GM21529 (cell line): ENCODE results near the gene COL23A1.

Source experiments
- ATAC-seq: cut with Tn5 transposase; IDR thresholded peaks from one replicate; pipeline ENCODE4 v1.9.1; 2021; ENCODE audit not compliant: unreplicated experiment

The COL23A1 gene

DNA sequence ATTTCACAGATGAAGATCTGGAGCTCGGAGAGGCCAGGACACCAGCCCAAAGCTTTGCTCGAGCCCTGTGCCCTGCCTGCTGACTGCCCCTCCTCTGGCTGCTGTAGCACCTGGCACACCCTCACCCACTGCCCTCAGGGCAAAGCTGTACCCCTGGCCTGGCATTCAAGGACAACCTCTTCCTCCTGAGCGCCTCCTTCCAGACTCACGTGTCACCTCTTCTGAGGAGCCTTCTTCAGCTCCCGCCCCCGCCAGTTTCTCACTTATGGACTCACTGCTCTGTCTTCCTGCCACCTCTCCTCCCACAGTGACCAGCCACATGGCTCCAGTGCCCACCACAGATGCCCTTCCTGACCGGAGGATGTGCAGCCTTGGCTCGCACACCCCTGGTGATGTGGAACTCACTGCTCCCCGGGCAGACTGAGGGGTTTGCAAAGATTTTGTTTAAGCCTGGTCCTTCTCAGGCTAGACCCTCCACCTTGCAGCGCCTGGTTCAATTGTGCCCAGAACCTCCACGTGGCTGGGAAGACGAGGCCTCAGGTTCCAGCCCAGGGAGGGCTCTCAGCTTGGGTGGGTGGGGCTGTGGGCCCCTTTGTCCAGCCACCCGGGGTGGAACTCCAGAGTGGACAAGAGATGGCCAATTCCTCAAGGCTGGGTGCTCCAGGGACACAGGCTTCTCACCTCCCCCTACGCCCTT is 311.0 kb downstream of the COL23A1 start:
- ATAC-seq: no peak

GRCh38 chr5:178278358-178279023 is 311.7 kb downstream of the COL23A1 start:
- ATAC-seq: no peak

DNA sequence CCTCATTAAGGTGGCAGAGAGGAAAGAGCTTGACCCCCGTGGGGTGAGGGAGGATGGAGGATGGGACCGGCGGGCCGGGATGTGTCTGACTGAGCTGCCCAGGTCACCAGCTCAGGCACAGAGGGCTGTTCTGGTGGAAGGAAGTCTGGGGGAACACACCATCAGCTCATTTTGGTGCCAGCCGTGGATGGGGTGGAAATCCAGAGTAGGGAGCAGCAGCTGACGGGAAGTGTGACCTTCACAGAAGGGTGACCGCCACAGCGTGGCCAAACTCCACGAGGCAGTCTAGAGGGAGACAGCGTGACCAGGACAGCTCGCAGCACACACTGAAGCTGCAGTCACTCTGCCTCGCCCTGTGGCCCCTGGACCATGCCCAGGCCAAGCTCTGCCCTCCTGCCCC is 312.3 kb downstream of the COL23A1 start:
- no peak for ATAC-seq

GRCh38 chr5:178277346-178277745 is 312.8 kb downstream of the COL23A1 start:
- ATAC-seq: no peak

GRCh38 chr5:178274781-178275537 is 315.2 kb downstream of the COL23A1 start:
- ATAC-seq: no peak

DNA sequence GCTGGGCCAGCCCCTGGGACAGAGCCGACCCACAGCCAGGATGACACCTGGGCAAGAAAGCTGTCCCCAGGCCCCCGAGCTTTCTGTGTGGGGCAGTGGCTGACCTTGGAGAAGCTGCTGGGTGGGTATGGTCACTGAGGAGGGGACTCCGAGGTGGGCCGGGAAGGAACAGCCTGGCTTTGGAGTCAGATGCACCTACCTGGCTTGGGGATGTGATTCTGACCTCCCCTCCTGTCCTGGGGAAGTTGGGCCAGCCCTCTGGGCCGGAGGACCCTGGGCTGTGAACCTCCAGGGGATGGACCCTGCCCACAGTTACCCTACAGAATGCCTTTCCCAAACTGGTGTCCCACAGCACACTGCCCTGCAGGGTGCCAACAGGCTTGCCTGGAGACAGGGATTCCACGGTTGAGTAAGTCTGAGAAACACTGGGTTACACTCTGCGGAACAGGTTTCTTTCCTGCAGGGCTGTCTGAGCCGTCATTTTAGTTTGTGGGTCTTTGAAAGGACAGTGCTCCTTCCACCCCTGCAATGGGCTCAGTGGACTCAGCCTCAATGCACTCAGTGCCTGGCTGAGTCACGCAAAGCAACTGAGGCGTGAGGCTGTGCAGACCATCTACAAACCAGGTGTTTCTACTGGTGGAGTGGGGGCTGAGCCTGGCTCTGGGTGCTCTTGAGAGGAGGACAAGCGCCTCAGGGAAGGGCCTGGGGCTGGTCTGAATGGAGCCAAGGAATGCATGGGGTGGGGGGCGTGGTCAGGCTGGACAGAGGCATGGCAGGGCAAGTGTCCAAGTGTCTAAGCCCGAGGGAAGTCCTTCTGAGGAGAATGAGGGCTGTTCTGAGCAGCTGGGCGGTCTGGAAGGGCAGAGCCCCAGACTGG is 316.3 kb downstream of the COL23A1 start:
- no peak for ATAC-seq

DNA sequence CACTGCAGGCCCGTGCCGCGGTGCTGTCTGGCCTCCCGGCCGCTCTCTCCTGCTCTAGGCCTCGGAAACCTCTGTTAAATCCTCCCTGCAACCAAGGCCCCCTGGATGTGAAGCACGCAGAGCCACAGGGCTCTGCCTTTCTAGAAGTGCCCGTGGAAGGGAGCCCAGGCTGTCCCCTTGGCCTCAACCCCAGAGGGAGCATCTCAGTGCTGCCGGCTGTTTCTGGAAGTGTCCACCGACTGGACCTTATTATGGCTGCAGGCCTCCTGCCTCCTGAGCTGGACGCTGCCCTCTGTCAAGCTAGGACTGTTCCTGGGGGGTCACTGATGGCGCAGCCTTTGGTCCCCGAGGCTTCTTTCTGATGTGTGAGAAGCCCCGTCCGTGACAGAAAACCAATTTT is 317.2 kb downstream of the COL23A1 start:
- no peak for ATAC-seq

DNA sequence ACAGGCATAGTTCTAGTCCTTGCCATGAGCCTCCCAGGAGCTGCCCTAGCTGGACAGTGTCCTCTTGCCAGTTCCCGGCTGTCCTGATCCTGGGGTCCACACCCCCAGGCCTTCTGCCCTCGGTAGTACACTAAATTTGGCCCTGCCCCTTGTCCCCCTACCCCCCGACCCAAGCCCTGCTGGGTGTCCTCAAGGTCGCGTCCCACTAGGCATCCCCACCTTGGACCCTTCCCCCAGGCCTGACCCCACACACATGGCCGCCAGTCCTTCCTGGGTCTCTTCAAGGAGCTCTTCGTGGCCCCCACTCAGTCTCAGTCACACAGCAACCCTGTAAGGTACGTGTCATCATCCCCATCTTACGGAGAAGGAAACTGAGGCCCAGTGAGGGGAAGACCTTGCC is 317.6 kb downstream of the COL23A1 start:
- no peak for ATAC-seq

DNA sequence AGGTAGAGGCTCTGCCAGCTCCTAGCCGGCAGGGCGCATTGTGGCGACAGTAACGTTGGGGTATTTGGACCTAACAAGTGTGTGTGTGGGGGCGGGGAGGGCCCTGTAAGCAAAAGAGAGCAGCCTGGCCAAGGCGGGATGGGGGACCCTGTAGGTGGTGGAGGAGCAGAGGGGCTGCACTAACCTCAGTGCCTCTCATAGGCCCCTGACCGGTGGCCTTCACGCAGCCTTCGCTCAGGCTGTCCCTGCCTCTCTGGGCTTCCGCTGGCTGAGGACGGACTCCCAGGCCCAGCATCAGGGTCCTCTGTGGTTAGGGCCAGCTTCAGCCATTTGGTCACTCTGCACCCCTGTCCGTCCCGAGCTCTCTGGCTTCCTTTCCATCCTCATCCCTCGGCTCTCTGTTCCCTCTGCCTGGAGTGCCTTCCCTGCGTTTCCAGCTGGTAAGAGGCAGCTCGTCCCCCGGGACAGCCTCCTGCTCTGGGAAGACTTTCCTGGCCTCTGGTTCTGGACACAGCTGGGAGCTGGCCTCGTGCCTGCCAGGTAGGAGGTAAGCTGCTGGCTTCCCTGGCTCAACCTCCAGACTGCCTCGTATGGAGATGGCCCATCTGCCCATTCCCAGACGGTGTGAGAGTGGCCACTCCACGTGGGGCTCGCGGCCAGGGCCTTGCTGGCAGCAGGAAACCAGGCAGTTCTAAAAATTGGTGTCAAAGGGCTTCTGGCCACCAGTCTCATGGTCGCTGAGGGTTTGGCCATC is 318.3 kb downstream of the COL23A1 start:
- no peak for ATAC-seq

- no peak for ATAC-seq
Measured at GRCh38 chr5:178271231-178271630, 319.0 kb downstream of the COL23A1 start.

DNA sequence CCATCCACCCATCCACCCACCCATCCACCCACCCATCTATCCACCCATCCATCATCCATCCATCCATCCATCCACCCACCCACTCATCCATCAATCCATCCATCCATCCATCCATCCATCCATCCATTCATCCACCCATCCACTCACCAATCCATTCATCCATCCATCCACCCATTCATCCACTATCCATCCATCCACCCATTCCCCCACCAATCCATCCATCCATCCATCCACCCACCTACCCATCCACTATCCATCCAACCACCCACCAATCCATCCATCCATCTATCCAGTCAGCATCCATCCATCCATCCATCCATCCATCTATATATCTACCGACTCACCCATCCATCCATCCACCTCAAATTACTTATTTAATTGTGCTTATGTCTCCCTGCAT is 320.7 kb downstream of the COL23A1 start:
- ATAC-seq: no peak

DNA sequence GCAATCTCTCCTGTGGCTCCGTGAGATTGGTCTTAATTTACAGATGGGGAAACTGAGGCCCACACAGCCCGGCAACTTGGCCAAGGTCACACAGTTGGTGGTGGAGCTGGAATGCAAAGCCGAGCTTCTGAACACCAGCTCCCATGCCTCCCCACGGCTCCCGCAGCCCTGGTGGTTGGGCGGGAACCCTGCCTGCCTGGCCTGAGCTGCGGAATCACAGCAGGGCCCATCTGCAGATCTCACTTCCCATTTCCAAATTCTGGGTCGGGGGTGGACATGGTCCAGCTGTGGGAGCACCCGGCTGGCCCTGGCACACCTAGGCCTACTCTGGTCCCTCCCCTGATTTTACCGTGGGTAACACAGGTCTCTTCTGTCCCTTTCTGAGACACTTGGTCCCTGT is 322.3 kb downstream of the COL23A1 start:
- ATAC-seq: no peak

GRCh38 chr5:178267245-178267644 is 322.9 kb downstream of the COL23A1 start:
- ATAC-seq: no peak

DNA sequence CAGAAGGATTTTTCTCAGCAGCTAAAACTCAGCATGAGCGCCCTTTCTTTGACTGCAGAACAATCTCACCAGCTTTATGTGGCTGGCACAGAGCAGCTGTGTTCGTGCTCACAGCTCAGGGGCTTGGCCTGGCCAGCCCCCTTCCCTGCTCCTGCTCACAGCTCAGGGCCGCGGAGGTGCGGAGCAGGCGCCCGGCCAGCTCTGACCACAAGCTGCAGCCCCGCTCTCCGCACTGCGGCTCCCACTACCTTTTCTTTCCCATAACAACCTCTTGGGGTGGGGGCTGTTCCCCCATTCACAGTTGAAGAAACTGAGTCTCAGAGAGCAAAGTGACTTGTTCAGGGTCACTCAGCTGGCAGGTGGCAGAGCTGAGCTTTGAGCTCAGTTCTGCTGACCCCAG is 323.6 kb downstream of the COL23A1 start:
- no peak for ATAC-seq

- ATAC-seq: no peak
Measured at GRCh38 chr5:178265746-178266145, 324.4 kb downstream of the COL23A1 start.

GRCh38 chr5:178264044-178264443 is 326.1 kb downstream of the COL23A1 start:
- ATAC-seq: no peak

DNA sequence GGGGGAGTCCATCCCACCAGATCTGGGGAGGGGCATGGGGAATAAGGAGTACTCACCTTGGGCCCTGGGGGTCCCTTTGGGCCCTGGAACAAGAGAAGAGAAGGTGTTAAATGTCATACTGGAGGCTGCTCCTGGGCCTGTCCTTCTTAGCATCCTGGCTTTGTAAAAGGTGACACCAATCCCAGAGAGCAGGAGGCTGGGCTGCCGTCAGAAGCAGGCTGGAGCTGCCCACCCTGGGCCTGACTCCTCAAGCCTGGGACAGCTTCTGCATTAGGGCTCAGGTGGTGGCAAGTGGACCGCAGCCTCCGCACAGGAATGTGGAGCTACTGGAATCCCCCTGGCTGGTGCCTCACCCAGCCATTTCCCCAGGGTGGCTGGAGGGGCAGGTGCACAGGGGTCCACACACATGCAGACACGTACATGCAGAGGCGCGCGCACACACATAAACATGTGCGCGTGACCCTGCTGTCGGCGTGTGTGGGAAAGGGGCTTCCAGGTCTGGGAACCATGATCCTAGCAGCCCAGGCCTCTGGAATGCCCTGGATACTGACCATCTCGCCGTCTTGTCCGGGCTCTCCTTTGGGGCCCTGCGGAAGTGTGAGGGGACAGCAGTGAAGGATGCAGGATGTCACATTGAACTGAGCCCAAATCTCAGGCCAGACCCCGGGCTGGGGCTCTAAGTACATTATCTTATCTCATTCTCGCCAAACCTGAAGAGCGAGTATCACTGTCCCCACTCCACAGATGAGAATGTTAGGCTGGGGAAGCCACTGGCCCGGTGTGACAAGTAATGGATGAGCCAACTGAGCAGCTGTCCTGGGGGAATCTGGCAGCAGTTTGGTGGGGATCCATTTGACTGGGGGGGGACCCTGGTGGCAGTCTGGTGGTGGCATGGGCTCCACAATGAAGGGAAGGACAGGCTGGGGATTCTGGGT is 328.3 kb downstream of the COL23A1 start:
- ATAC-seq: no peak

DNA sequence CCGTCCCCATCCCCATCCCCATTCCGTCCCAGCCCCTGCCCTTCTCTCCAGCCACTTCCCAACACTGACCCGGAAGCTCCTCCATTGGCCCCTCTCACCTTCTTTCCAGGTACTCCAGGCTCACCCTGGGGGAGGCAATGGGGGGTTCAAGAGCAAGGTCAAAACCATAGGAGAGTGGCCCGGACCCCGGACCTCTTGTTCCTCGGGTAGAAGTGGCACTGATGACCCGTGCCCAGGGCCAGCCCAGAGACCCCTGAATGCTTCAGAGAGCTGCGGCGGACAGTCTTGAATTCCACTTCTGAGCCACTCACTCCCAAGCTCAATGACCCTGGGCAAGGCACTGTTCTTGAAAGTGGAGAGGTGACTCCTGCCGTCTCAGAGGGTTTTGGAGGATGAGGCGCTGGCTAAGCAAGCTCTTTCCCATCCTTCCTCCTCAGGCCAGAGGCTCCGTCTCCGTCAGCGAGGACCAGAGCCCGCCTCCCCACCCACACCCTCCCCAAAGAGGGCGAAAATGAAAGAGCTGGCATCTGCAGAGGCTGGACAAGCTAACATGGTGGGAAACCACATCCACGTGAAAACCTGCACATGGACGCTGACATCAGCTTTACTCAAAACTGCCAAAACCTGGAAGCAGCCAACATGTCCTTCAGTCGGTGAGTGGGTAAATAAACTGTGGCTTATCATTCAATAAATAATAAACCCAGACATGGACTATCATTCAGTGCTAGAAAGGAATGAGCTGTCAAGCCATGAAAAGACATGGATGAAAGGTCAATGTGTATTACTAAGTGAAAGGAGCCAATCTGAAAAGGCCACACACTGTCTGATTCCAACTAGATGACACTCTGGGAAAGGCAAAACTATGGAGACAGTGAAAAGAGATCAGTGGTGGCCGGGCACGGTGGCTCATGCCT is 330.3 kb downstream of the COL23A1 start:
- ATAC-seq: no peak
